NCI-H1417 treated with DMSO at 0.1 percent for 48 hours (cell line): ENCODE measurements around the gene AMOT.

ENCODE experiments used
- DNase-seq: peaks from one replicate; lab custom pipeline; 2025; lab: John Stamatoyannopoulos, UW

Gene AMOT

GRCh38 chrX:112738347-112739033 is 102.1 kb downstream of the AMOT start:
- no peak for DNase-seq

- no peak for DNase-seq
Observed at GRCh38 chrX:112736310-112736709, 104.3 kb downstream of the AMOT start.

GRCh38 chrX:112735147-112735546 is 105.5 kb downstream of the AMOT start:
- DNase-seq = no peak

- no peak for DNase-seq
Observed at GRCh38 chrX:112734290-112734689, 106.3 kb downstream of the AMOT start.

- DNase-seq = no peak
Observed at GRCh38 chrX:112731793-112732192, 108.8 kb downstream of the AMOT start.
